ENCODE measurements around the gene ZFP2.

Gene ZFP2

DNA sequence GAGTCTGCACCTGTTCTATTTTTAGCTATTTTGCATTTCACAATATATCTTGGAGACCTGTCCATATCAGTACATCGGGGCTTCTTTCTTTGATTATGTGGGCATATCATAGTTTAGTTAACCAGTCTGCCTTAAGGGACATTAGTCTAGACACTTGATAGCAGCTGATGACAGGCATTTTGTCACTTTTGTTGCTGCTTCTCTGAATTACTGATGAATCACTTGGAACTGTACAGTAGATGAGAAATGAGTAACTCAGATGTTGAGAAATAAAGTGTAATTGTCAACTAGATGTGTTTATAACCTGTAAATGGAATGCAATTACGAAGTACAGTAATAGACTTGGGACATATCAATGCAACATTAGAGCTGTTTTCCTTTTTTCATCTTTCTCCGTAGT, 7.1 kb downstream of the ZFP2 start:
- TF ChIP-seq, protein P1, sequence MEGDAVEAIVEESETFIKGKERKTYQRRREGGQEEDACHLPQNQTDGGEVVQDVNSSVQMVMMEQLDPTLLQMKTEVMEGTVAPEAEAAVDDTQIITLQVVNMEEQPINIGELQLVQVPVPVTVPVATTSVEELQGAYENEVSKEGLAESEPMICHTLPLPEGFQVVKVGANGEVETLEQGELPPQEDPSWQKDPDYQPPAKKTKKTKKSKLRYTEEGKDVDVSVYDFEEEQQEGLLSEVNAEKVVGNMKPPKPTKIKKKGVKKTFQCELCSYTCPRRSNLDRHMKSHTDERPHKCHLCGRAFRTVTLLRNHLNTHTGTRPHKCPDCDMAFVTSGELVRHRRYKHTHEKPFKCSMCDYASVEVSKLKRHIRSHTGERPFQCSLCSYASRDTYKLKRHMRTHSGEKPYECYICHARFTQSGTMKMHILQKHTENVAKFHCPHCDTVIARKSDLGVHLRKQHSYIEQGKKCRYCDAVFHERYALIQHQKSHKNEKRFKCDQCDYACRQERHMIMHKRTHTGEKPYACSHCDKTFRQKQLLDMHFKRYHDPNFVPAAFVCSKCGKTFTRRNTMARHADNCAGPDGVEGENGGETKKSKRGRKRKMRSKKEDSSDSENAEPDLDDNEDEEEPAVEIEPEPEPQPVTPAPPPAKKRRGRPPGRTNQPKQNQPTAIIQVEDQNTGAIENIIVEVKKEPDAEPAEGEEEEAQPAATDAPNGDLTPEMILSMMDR (IDR thresholded peaks at IDR 0.05; ENCODE audit: low read depth, low read length, missing control alignments), result no peak
- H3K4me3 ChIP-seq (ENCODE audit: low read depth, low read length), result no peak overlapping the region
- no peak for DNase-seq (ENCODE audit: low read depth)

DNA sequence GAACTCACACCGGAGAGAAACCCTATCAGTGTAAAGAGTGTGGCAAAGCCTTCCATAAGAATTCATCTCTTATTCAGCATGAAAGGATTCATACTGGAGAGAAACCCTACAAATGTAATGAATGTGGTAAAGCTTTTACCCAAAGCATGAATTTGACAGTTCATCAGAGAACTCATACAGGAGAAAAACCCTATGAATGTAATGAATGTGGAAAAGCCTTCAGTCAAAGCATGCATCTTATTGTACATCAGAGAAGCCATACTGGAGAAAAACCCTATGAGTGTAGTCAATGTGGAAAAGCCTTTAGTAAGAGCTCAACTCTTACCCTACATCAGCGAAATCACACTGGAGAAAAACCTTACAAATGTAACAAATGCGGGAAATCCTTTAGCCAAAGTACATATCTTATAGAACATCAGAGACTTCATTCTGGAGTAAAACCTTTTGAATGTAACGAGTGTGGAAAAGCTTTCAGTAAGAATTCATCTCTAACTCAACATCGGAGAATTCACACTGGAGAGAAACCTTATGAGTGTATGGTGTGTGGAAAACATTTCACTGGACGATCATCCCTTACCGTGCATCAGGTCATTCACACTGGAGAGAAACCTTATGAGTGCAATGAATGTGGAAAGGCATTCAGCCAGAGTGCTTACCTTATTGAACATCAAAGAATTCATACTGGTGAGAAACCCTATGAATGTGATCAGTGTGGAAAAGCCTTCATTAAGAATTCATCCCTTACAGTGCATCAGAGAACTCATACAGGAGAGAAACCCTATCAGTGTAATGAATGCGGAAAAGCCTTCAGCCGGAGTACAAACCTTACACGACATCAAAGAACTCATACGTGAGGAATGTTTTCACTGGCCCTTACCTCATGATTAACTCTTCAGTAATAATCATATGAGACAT, 36.4 kb downstream of the ZFP2 start:
- no peak overlapping the region for H3K4me3 ChIP-seq (ENCODE audit: low read depth, low read length)
- TF ChIP-seq, protein P1 (IDR thresholded peaks at IDR 0.05; ENCODE audit: low read depth, low read length, missing control alignments), result no peak
- no peak for DNase-seq (ENCODE audit: low read depth)

DNA sequence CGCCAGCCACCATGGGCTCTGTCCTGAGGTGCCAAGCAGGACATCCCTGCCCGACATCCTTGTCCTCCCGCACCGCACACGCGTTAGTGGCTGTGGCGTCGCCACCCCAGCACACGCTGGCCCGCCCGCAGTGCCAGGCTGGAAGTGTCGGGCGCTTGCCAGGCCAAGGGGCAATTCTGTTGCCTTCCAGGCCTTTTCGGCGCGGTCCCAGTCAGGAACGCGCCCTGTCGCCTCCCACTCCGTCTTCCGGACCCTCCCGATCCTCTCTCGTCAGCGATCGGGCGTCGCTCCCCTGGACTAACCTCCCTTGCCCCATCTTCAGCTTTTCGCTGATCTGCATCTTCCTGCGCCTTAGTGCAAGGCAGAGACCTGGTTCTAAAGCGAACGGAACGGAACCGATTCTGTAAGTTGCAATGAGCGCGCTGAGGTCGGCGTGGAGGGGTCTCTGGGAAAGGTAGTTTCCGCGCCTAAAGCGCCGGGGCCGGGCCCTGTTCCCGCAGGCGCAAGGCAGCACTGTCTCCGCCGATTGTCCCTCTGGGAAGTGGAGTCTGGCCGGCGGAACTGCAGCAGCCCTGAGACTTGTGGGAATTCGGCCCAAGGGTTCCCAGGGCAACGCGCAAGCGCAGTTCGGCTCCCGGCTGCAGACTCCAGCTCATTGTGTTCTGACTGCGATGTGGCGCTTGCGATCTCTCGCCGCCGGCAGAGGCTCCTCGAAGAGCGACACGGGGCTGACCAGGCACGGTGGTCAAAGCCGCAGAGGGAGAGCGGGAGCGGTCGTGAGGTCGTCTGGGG, 45.1 kb downstream of the ZFP2 start, which contains the start of gene ZNF454:
Gene ZNF454, plus strand, starts transcription at position 630 of the 792 bp plus-strand sequence. CDS start 1,594 bp downstream, outside the sequence.
- TF ChIP-seq, protein P1 (IDR thresholded peaks at IDR 0.05; ENCODE audit: low read depth, low read length, missing control alignments), result no peak
- DNase-seq (ENCODE audit: low read depth), result no peak
- no peak within 1 kb of the TSS for H3K4me3 ChIP-seq (ENCODE audit: low read depth, low read length)

DNA sequence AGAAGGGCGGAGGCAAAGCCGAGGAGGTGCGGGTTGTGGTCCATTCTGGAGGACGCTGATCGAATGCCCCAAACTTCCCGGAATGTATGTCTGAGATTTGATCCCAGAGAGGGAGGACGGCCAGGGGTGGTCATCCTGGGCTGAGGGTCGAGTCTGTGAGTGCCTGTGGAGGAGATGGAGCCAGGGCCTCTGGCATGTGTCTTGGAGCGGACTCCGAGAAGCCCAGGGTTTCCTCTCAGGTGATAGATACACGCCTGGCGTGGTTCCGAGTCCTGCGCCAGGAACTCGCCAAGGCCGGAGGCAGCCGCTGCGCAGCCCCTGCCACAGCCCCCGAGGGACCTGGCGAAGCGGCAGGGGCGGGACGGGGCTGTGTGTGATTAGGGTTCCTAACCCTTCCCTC, 45.6 kb downstream of the ZFP2 start:
- TF ChIP-seq, protein P1 (IDR thresholded peaks at IDR 0.05; ENCODE audit: low read depth, low read length, missing control alignments), result no peak
- no peak for DNase-seq (ENCODE audit: low read depth)
- no peak overlapping the region for H3K4me3 ChIP-seq (ENCODE audit: low read depth, low read length)

DNA sequence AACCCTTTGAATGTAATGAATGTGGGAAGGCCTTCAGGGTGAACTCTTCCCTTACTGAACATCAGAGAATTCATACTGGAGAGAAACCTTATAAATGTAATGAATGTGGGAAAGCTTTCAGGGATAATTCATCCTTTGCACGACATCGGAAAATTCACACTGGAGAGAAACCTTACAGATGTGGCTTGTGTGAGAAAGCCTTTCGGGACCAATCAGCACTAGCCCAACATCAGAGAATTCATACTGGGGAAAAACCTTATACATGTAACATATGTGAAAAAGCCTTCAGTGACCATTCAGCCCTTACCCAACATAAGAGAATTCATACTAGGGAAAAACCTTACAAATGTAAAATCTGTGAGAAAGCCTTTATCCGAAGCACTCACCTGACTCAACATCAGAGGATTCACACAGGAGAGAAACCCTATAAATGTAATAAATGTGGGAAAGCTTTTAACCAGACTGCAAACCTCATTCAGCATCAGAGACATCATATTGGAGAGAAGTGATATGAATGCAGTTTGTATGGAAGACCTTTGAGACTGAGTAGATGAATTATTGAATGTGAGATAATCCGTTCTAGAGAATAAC, 69.8 kb downstream of the ZFP2 start:
- TF ChIP-seq, protein P1 (IDR thresholded peaks at IDR 0.05; ENCODE audit: low read depth, low read length, missing control alignments), result no peak

DNA sequence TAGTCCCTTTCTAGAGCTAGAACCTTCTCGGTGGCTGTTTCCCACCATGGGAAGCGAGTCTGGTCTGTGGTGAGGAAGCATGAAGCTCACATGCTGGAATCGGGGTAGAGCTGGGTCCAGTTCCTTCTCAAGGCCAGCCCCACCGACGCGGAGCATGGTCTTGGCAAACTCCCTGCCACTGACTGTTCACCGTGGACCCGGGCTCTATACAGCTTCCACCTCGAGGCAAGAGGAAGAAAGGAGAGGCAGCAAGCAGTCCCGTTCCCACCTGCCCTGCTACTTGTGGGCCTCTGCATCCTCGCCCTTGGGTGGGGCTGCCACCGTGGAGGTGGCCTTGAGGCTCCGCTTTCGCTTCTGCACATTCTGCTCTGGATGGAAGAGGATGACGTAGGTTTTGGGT, 85.7 kb downstream of the ZFP2 start:
- no peak for DNase-seq (ENCODE audit: low read depth)
- H3K4me3 ChIP-seq (ENCODE audit: low read depth, low read length), result no peak overlapping the region
- TF ChIP-seq, protein P1 (IDR thresholded peaks at IDR 0.05; ENCODE audit: low read depth, low read length, missing control alignments), result no peak

More for the DNA sequence above, 69.8 kb downstream of the ZFP2 start:
- H3K4me3 ChIP-seq (ENCODE audit: low read depth, low read length), result no peak overlapping the region
- DNase-seq (ENCODE audit: low read depth), result no peak
